ENCODE measurements around the gene CDH12.

The CDH12 gene

DNA sequence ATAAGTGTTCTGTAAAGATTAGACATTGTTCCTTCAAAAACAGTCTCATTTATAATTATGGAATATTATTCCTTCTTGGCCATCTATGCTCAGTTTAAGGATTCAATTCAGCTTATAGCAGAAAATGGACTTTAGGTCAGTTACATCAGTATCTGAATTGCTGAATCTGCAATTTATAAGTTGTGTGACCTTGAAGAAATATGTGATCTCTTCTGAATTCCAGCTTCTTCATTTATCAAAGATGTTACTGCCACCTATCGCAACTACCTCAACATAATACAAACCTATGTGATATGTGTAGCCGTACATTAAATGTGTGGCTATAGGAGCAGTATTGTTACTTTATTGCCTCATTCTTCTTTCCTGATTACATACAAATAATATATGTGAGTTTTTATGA, 118.2 kb downstream of the CDH12 start:
- no peak for DNase-seq (ENCODE audit: low read depth)
- TF ChIP-seq, protein P1, sequence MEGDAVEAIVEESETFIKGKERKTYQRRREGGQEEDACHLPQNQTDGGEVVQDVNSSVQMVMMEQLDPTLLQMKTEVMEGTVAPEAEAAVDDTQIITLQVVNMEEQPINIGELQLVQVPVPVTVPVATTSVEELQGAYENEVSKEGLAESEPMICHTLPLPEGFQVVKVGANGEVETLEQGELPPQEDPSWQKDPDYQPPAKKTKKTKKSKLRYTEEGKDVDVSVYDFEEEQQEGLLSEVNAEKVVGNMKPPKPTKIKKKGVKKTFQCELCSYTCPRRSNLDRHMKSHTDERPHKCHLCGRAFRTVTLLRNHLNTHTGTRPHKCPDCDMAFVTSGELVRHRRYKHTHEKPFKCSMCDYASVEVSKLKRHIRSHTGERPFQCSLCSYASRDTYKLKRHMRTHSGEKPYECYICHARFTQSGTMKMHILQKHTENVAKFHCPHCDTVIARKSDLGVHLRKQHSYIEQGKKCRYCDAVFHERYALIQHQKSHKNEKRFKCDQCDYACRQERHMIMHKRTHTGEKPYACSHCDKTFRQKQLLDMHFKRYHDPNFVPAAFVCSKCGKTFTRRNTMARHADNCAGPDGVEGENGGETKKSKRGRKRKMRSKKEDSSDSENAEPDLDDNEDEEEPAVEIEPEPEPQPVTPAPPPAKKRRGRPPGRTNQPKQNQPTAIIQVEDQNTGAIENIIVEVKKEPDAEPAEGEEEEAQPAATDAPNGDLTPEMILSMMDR (conservative IDR thresholded peaks at IDR 0.05; ENCODE audit: low read depth, low read length), result no peak

DNA sequence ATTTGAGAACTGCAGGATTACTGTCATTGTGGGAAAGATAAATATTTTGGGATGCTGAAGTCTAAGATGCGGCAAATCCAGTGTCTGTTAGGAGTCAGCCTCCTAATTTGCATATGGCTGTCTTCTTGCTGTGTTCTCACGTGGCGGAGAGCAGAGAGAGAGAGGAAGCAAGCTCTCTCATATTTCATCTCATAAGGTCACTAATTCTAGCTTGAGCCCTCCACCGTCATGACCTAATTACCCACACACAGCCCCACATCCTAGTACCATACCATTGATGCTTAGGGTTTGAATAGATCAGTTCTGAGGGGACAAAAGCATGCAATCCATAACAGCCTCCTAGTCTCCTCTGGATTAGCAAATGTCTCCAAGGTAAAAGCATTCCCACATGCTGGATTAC, 124.5 kb downstream of the CDH12 start:
- TF ChIP-seq, protein P1 (conservative IDR thresholded peaks at IDR 0.05; ENCODE audit: low read depth, low read length), result no peak
- DNase-seq (ENCODE audit: low read depth), result no peak
- no peak overlapping the region for H3K4me3 ChIP-seq (ENCODE audit: low read depth, low read length)

More for the DNA sequence above, 118.2 kb downstream of the CDH12 start:
- no peak overlapping the region for H3K4me3 ChIP-seq (ENCODE audit: low read depth, low read length)

DNA sequence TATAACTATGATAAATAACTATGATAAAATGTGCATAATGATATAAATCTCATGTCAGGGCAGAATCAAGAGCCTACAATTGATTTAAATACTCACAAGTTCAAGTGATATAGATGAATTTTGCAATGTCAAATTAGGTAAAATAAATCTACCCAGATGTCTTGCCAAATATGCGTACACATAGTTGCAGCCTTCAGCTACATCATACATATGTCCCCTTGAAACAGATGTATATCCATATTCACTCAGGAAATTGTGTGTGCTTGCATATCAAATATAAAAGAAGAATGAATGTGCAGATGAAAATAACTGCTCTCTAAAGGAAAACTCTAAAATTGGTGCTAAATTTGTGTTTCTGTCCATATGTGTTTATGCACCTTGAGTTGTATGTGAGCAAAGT, 130.7 kb downstream of the CDH12 start:
- DNase-seq (ENCODE audit: low read depth), result no peak
- TF ChIP-seq, protein P1 (conservative IDR thresholded peaks at IDR 0.05; ENCODE audit: low read depth, low read length), result no peak
- no peak overlapping the region for H3K4me3 ChIP-seq (ENCODE audit: low read depth, low read length)

DNA sequence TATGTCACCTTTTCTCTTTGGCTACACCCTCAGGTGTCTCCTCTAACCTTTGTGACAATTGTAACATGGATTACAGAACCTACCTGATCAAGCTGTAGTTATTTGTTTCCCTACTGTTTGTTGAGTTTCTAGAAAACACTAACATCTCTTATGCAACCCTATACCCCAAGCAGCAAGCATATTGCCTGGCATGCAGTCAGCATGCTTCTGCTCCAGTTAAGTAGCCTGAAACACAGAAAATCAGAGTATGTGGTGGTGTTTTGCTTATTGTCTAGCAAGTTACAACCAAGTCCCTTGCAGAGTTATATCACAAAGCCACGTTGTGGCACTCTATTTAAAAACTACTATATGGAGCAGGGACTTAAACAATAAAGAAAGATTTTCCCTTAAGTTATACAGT, 131.1 kb downstream of the CDH12 start:
- DNase-seq (ENCODE audit: low read depth), result no peak
- no peak overlapping the region for H3K4me3 ChIP-seq (ENCODE audit: low read depth, low read length)
- TF ChIP-seq, protein P1 (conservative IDR thresholded peaks at IDR 0.05; ENCODE audit: low read depth, low read length), result no peak

DNA sequence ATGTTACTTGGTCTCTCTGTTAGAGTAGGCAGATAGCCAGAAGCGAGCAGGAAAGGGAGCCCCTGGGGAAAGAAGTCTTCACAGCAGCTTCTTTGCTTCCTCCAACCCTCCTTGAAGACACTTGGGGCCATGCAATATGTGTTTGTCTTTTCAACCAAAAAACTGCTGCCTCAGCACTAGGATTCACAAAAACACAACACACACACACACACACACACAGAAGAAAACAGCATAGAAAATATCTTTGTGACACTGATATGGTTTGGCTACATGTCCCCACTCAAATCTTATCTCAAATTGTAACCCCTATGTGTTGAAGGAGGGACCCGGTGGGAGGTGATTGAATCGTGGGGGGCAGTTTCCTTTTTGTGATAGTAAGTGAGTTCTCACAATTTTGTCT, 133.3 kb downstream of the CDH12 start:
- TF ChIP-seq, protein P1 (conservative IDR thresholded peaks at IDR 0.05; ENCODE audit: low read depth, low read length), result no peak
- no peak for DNase-seq (ENCODE audit: low read depth)
- H3K4me3 ChIP-seq (ENCODE audit: low read depth, low read length), result no peak overlapping the region

DNA sequence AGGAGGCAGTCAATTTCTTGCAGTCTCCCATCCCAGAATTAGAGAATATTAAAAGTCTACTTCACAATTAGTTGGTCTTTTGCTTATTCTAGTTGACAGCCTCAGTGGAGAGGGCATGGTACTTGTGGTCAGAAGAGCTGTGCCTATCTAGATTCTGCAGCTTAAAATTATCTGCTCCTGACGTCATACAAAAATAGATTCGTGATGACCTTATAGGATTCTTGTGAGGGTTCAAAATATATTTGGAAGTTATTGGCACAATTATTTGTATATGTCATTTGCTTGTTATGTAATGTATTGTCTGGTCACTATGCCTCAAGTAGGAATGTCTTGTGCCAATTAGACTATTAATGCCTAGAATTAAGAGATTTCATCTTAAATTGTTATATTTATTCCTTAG, 142.5 kb downstream of the CDH12 start:
- H3K4me3 ChIP-seq (ENCODE audit: low read depth, low read length), result no peak overlapping the region
- DNase-seq (ENCODE audit: low read depth), result no peak
- TF ChIP-seq, protein P1 (conservative IDR thresholded peaks at IDR 0.05; ENCODE audit: low read depth, low read length), result no peak

DNA sequence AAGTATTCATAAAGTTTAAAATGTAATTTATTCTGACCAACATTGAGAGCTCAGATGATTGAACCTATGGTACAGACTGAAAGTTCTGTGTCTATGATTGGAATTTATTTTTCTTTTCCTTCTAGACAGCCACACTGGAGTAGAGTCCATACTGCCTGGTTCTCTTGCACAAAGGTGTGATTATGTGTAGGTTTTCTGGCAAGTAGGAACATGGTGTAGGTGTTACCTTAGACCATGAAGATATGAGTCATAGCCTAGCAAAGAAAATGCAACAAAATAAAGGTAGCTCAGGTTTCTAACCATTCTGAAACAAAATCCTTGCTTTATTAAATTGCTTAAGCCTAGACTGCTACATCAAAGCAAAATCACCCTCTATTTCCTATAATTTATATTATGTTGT, 143.4 kb downstream of the CDH12 start:
- DNase-seq (ENCODE audit: low read depth), result no peak
- TF ChIP-seq, protein P1 (conservative IDR thresholded peaks at IDR 0.05; ENCODE audit: low read depth, low read length), result no peak
- no peak overlapping the region for H3K4me3 ChIP-seq (ENCODE audit: low read depth, low read length)
